Measurements from ENCODE around the gene PKMYT1. TPM values are rescaled to one million over a fixed set of nuclear protein-coding genes. Genes with fewer than 3 reads are reported as not detected.

The PKMYT1 gene
- total RNA-seq (ENCODE audit: low replicate concordance): 4.6 and 38.5 TPM in 2 replicates

- Mint-ChIP-seq H3K27ac (peak within 1 kb of the TSS; percentile 74), H3K27me3 (ENCODE audit: insufficient read depth, low read depth) (peaks cover 11% of the 10 kb centered on the region), H3K4me3 (peak within 1 kb of the TSS; percentile 88), H3K9me3 (no peaks in the 10 kb centered on the region), H3K36me3 (peaks cover 3% of the 10 kb centered on the region), H3K4me1 (peaks cover 26% of the 10 kb centered on the region)
- peaks cover 7% of the 10 kb centered on the region for H3K27me3 ChIP-seq
- H3K36me3 ChIP-seq: no peaks in the 10 kb centered on the region
- peak; percentile 96 for DNase-seq (ENCODE audit: low spot score)
- no peaks in the 10 kb centered on the region for H3K9me3 ChIP-seq (ENCODE audit: low read depth)
- peaks cover 16% of the 10 kb centered on the region for H3K79me2 ChIP-seq (ENCODE audit: low read depth)
- TF ChIP-seq EZH2phosphoT487 (IDR thresholded peaks at IDR 0.05) (no peak), EZH2 (IDR thresholded peaks at IDR 0.05) (no peak), CTCF (IDR thresholded peaks at IDR 0.05) (no peak)
- H3K4me1 ChIP-seq: peaks cover 26% of the 10 kb centered on the region
- peaks cover 17% of the 10 kb centered on the region for H4K20me1 ChIP-seq (ENCODE audit: low read depth)
- peaks cover 38% of the 10 kb centered on the region for H3F3A ChIP-seq (ENCODE audit: low read depth)
- peak within 1 kb of the TSS; percentile 18 for H3K9ac ChIP-seq
- peak within 1 kb of the TSS; percentile 78 for H3K4me2 ChIP-seq
- peak within 1 kb of the TSS; percentile 65 for H3K4me3 ChIP-seq
- peak within 1 kb of the TSS; percentile 95 for H2AFZ ChIP-seq (replicated peaks)
- peak within 1 kb of the TSS; percentile 32 for H3K27ac ChIP-seq
These were observed at the start of gene PKMYT1 for GRCh38 chr16:2980227-2981176. TSS of gene PKMYT1 (minus strand) at chr16:2980446. CDS start at chr16:2979657, 789 bp downstream.

GRCh38 chr16:3029491-3030221, 49.4 kb upstream of the PKMYT1 start:
- Mint-ChIP-seq H3K9me3 (no peaks in the 10 kb centered on the region), H3K27me3 (ENCODE audit: insufficient read depth, low read depth) (peaks cover 31% of the 10 kb centered on the region), H3K36me3 (peaks cover 6% of the 10 kb centered on the region), H3K27ac (no peak overlapping the region), H3K4me1 (peaks cover 16% of the 10 kb centered on the region), H3K4me3 (peak overlapping the region; percentile 64)
- no peak for DNase-seq (ENCODE audit: low spot score)
- Histone ChIP-seq H3F3A (ENCODE audit: low read depth) (peaks cover 15% of the 10 kb centered on the region), H3K9me3 (ENCODE audit: low read depth) (no peaks in the 10 kb centered on the region), H3K79me2 (ENCODE audit: low read depth) (peaks cover 6% of the 10 kb centered on the region), H4K20me1 (ENCODE audit: low read depth) (peaks cover 32% of the 10 kb centered on the region), H2AFZ (replicated peaks) (no peak overlapping the region), H3K36me3 (no peaks in the 10 kb centered on the region), H3K9ac (no peak overlapping the region), H3K27me3 (peaks cover 38% of the 10 kb centered on the region), H3K27ac (no peak overlapping the region), H3K4me1 (peaks cover 9% of the 10 kb centered on the region), H3K4me2 (no peak overlapping the region), H3K4me3 (no peak overlapping the region)
- TF ChIP-seq CTCF (IDR thresholded peaks at IDR 0.05) (no peak), EZH2 (IDR thresholded peaks at IDR 0.05) (no peak), EZH2phosphoT487 (IDR thresholded peaks at IDR 0.05) (no peak)

GRCh38 chr16:3028716-3029319, 48.6 kb upstream of the PKMYT1 start:
- no peak overlapping the region for H2AFZ ChIP-seq (replicated peaks)
- H3K36me3 ChIP-seq: no peaks in the 10 kb centered on the region
- peaks cover 9% of the 10 kb centered on the region for H3K36me3 Mint-ChIP-seq
- peaks cover 10% of the 10 kb centered on the region for H3K79me2 ChIP-seq (ENCODE audit: low read depth)
- no peak overlapping the region for H3K9ac ChIP-seq
- TF ChIP-seq CTCF (IDR thresholded peaks at IDR 0.05) (no peak), EZH2 (IDR thresholded peaks at IDR 0.05) (no peak), EZH2phosphoT487 (IDR thresholded peaks at IDR 0.05) (no peak)
- peaks cover 29% of the 10 kb centered on the region for H3K27me3 ChIP-seq
- peaks cover 9% of the 10 kb centered on the region for H3K4me1 ChIP-seq
- no peak overlapping the region for H3K27ac ChIP-seq
- no peaks in the 10 kb centered on the region for H3K9me3 ChIP-seq (ENCODE audit: low read depth)
- H3K4me1 Mint-ChIP-seq: peaks cover 22% of the 10 kb centered on the region
- H3K9me3 Mint-ChIP-seq: no peaks in the 10 kb centered on the region
- peaks cover 15% of the 10 kb centered on the region for H3F3A ChIP-seq (ENCODE audit: low read depth)
- H3K27me3 Mint-ChIP-seq (ENCODE audit: insufficient read depth, low read depth): peaks cover 28% of the 10 kb centered on the region
- DNase-seq (ENCODE audit: low spot score): no peak
- peaks cover 36% of the 10 kb centered on the region for H4K20me1 ChIP-seq (ENCODE audit: low read depth)
- H3K27ac Mint-ChIP-seq: no peak overlapping the region
- H3K4me3 ChIP-seq: no peak overlapping the region
- no peak overlapping the region for H3K4me2 ChIP-seq
- no peak overlapping the region for H3K4me3 Mint-ChIP-seq

All from neural progenitor cell (in vitro differentiated cells).